Measurements from ENCODE around the gene APOOL. TPM values are rescaled to one million over a fixed set of nuclear protein-coding genes. Genes with fewer than 3 reads are reported as not detected.
A peak's percentile ranks its signal among the peaks of the same experiment; 100 is the strongest.

The APOOL gene
- polyA plus RNA-seq, 1 donor (not counting 4 experiments of a cell fraction or from before 2014, with no cell fraction given), result 7.2 TPM

DNA sequence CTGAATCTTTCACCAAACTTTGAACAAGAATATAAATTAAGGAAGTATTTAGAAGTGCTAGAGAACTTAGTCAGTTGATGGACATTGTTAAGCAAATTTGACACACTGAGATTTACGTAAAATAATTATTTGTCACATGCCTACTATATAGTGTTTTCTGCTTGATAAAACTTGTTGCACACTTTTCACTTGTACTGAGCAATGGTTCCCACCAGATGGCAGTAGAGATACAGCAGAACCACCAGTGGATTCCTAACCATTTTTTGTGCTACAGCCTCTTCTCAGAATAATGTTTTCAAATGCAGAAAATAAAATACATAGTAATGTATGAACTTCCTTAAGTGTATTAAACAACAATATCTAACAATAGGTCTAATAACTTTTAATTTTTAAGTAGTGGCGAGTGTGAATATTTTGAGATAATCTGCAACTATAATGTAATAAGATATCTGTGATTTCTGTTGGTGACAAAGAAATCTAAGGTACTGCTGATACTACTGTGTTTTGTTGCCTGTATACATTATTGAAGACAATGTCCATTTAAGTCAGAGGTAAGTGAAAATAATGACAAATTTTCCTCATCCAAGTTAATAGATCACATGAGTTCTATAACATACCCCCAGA is 81.2 kb downstream of the APOOL start:
- no peak overlapping the region for H3K4me2 ChIP-seq (ENCODE audit: control insufficient read depth, extremely low read depth, insufficient read depth, low read depth, low read length)
- no peak for TF ChIP-seq EZH2 (IDR thresholded peaks at IDR 0.05; ENCODE audit: low read length)
- TF ChIP-seq, protein P1, sequence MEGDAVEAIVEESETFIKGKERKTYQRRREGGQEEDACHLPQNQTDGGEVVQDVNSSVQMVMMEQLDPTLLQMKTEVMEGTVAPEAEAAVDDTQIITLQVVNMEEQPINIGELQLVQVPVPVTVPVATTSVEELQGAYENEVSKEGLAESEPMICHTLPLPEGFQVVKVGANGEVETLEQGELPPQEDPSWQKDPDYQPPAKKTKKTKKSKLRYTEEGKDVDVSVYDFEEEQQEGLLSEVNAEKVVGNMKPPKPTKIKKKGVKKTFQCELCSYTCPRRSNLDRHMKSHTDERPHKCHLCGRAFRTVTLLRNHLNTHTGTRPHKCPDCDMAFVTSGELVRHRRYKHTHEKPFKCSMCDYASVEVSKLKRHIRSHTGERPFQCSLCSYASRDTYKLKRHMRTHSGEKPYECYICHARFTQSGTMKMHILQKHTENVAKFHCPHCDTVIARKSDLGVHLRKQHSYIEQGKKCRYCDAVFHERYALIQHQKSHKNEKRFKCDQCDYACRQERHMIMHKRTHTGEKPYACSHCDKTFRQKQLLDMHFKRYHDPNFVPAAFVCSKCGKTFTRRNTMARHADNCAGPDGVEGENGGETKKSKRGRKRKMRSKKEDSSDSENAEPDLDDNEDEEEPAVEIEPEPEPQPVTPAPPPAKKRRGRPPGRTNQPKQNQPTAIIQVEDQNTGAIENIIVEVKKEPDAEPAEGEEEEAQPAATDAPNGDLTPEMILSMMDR (optimal IDR thresholded peaks at IDR 0.05 in 1 of 3, IDR thresholded peaks at IDR 0.05 in 1 of 3, conservative IDR thresholded peaks at IDR 0.05 in 1 of 3; ENCODE audit: extremely low read depth in 1 of 3, insufficient read depth in 2 of 3, low read length in 3 of 3), result peak; percentile 53 to 74 (median 58)
- H3K27ac ChIP-seq (ENCODE audit: control insufficient read depth, insufficient read depth, low read length), result no peak overlapping the region
- H3K79me2 ChIP-seq (ENCODE audit: control insufficient read depth, insufficient read depth, low read length), result no peaks in the 10 kb centered on the region
- peaks cover 0 to 2% of the 10 kb centered on the region in 2 experiments for H3K36me3 ChIP-seq (ENCODE audit: control insufficient read depth in 2 of 2, extremely low read depth in 1 of 2, insufficient read depth in 2 of 2, low read length in 2 of 2)
- H3K9me1 ChIP-seq (ENCODE audit: control insufficient read depth, extremely low read depth, insufficient read depth, low read length), result no peaks in the 10 kb centered on the region
- no peaks in the 10 kb centered on the region for H3K27me3 ChIP-seq (ENCODE audit: control insufficient read depth, extremely low read depth, insufficient read depth, low read length)
- no peak overlapping the region for H3K9ac ChIP-seq (ENCODE audit: control insufficient read depth, extremely low read depth, insufficient read depth, low read length)
- FAIRE-seq, result no peak
- no peak overlapping the region for H3K4me3 ChIP-seq (ENCODE audit: control insufficient read depth in 2 of 3, extremely low read depth in 1 of 3, insufficient read depth in 2 of 3, low read depth in 1 of 3, low read length in 3 of 3)
- no peaks in the 10 kb centered on the region for H3K9me3 ChIP-seq (ENCODE audit: control insufficient read depth, low read depth, low read length)
- dilution Hi-C loops (cut with MboI; ENCODE audit: extremely low pct_ligation_motif_present, low sequenced_read_pairs), result no loop called here
- no peaks in the 10 kb centered on the region for H3K4me1 ChIP-seq (ENCODE audit: control insufficient read depth, extremely low read depth, insufficient read depth, low read length)
- no peaks in the 10 kb centered on the region for H4K20me1 ChIP-seq (ENCODE audit: control insufficient read depth, extremely low read depth, insufficient read depth, low read length)
- H2AFZ ChIP-seq (ENCODE audit: control insufficient read depth, low read length), result no peak overlapping the region
- no peak for DNase-seq (ENCODE audit: low read depth, low spot score)

DNA sequence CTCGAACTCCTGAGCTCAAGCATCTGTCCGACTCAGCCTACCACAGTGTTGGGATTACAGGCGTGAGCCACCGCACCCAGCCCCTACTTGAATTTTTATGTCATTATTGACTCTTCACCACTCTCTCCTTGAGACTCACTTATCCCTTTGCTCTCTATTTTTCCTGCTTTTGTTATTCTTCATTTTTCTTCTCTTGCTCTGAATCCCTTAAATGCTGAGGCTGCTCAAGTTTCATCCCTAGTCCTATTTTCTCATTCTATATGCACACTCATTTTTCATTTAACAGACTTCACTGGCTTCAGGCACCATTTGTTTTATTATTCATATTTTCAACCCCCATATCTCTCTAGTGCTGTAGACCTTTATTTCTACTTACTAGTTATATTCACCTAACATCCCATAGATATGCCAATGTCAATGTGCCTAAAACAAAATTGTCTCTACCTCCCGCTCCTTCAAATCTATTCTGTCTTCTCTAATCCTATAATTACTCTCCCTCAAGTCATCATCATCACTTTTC is 85.7 kb downstream of the APOOL start:
- Histone ChIP-seq H3K36me3 (ENCODE audit: control insufficient read depth in 2 of 2, extremely low read depth in 1 of 2, insufficient read depth in 2 of 2, low read length in 2 of 2) (no peaks in the 10 kb centered on the region), H3K9ac (ENCODE audit: control insufficient read depth, extremely low read depth, insufficient read depth, low read length) (no peak overlapping the region), H3K9me1 (ENCODE audit: control insufficient read depth, extremely low read depth, insufficient read depth, low read length) (no peaks in the 10 kb centered on the region), H3K4me2 (ENCODE audit: control insufficient read depth, extremely low read depth, insufficient read depth, low read depth, low read length) (no peak overlapping the region), H3K4me3 (ENCODE audit: control insufficient read depth in 2 of 3, extremely low read depth in 1 of 3, insufficient read depth in 2 of 3, low read depth in 1 of 3, low read length in 3 of 3) (no peak overlapping the region), H3K79me2 (ENCODE audit: control insufficient read depth, insufficient read depth, low read length) (no peaks in the 10 kb centered on the region), H3K27ac (ENCODE audit: control insufficient read depth, insufficient read depth, low read length) (no peak overlapping the region), H4K20me1 (ENCODE audit: control insufficient read depth, extremely low read depth, insufficient read depth, low read length) (no peaks in the 10 kb centered on the region), H3K9me3 (ENCODE audit: control insufficient read depth, low read depth, low read length) (no peaks in the 10 kb centered on the region), H3K4me1 (ENCODE audit: control insufficient read depth, extremely low read depth, insufficient read depth, low read length) (no peaks in the 10 kb centered on the region), H3K27me3 (ENCODE audit: control insufficient read depth, extremely low read depth, insufficient read depth, low read length) (no peaks in the 10 kb centered on the region), H2AFZ (ENCODE audit: control insufficient read depth, low read length) (no peak overlapping the region)
- no peak for TF ChIP-seq EZH2 (IDR thresholded peaks at IDR 0.05; ENCODE audit: low read length)
- TF ChIP-seq, protein P1 (optimal IDR thresholded peaks at IDR 0.05 in 1 of 3, IDR thresholded peaks at IDR 0.05 in 1 of 3, conservative IDR thresholded peaks at IDR 0.05 in 1 of 3; ENCODE audit: extremely low read depth in 1 of 3, insufficient read depth in 2 of 3, low read length in 3 of 3), result no peak
- dilution Hi-C loops (cut with MboI; ENCODE audit: extremely low pct_ligation_motif_present, low sequenced_read_pairs), result no loop called here
- no peak for DNase-seq (ENCODE audit: low read depth, low spot score)
- no peak for FAIRE-seq

Measured in keratinocyte (primary cell).